WI38 (cell line): ENCODE results near the gene ISG15.

Experiments used
- H3K4me3 ChIP-seq: 2 replicates; pipeline ENCODE4 v1.5.1; 2011; ENCODE audit warnings: low read depth, mild to moderate bottlenecking, control low read depth, low read length
- CTCF ChIP-seq: IDR thresholded peaks from 2 replicates; pipeline ENCODE4 v1.5.1; 2012; ENCODE audit warnings: low read depth, mild to moderate bottlenecking, control low read depth, low read length

ISG15 gene

GRCh38 chr1:1021920-1022259, 8.6 kb downstream of the ISG15 start:
- H3K4me3 ChIP-seq = no peak overlapping the region
- no peak for TF ChIP-seq CTCF

GRCh38 chr1:1022302-1023009, 9.2 kb downstream of the ISG15 start:
- H3K4me3 ChIP-seq = no peak overlapping the region

GRCh38 chr1:1023700-1024099, 10.4 kb downstream of the ISG15 start:
- TF ChIP-seq CTCF = no peak
- no peak overlapping the region for H3K4me3 ChIP-seq

More at GRCh38 chr1:1022302-1023009, 9.2 kb downstream of the ISG15 start:
- no peak for TF ChIP-seq CTCF

GRCh38 chr1:1024149-1024770, 11.0 kb downstream of the ISG15 start:
- no peak overlapping the region for H3K4me3 ChIP-seq
- no peak for TF ChIP-seq CTCF

- no peak for TF ChIP-seq CTCF
- H3K4me3 ChIP-seq = no peak overlapping the region
Measured at GRCh38 chr1:1024771-1025699, 11.7 kb downstream of the ISG15 start.

GRCh38 chr1:1025730-1026129, 12.4 kb downstream of the ISG15 start:
- H3K4me3 ChIP-seq = no peak overlapping the region
- no peak for TF ChIP-seq CTCF
